Measurements from ENCODE around the gene LPGAT1.

LPGAT1 gene

GRCh38 chr1:211800925-211801607, 29.5 kb downstream of the LPGAT1 start:
- H3K9me3 ChIP-seq (ENCODE audit: control insufficient read depth, low read length): peaks cover 5% of the 10 kb centered on the region
- WGBS, 2 experiments (ENCODE audit: insufficient coverage in 2 of 2): 100% methylated on average over 1 of the region's 3 CpGs
- peaks cover 10% of the 10 kb centered on the region for H3K36me3 ChIP-seq (ENCODE audit: control insufficient read depth, insufficient read depth, low read length)
- no peak overlapping the region for H3K27ac ChIP-seq (ENCODE audit: low read depth, low read length, severe bottlenecking)
- no peak overlapping the region for H3K4me3 ChIP-seq (ENCODE audit: extremely low read depth, insufficient read depth, low read length, poor library complexity, severe bottlenecking)
- no peaks in the 10 kb centered on the region for H3K4me1 ChIP-seq (ENCODE audit: control insufficient read depth, insufficient read depth, low read length, poor library complexity, severe bottlenecking)

DNA sequence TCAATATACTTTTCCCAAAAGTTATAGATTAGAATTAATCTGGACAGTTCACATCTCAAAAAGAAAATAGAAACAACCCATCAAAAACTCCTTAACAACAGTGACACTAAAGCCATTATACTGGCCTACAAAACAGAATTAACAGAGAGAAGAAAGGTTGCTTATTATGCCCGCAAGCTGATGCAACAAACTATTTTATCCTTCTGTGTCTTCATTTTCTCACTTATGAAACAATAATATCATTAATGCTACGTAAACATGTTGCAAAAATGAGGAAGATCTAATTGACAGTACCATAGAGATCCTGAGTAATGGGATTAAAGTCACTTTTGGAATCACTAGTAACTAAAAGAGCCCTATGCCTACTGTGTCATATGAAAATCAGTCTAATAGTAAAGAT, 32.6 kb downstream of the LPGAT1 start:
- Histone ChIP-seq H3K9me3 (ENCODE audit: control insufficient read depth, low read length) (peaks cover 5% of the 10 kb centered on the region), H3K36me3 (ENCODE audit: control insufficient read depth, insufficient read depth, low read length) (peaks cover 7% of the 10 kb centered on the region), H3K4me1 (ENCODE audit: control insufficient read depth, insufficient read depth, low read length, poor library complexity, severe bottlenecking) (no peaks in the 10 kb centered on the region), H3K27ac (ENCODE audit: low read depth, low read length, severe bottlenecking) (no peak overlapping the region), H3K4me3 (ENCODE audit: extremely low read depth, insufficient read depth, low read length, poor library complexity, severe bottlenecking) (no peak overlapping the region)
- no CpG with 5 or more reads among the region's 2 CpGs for WGBS, 2 experiments (ENCODE audit: insufficient coverage in 2 of 2)

DNA sequence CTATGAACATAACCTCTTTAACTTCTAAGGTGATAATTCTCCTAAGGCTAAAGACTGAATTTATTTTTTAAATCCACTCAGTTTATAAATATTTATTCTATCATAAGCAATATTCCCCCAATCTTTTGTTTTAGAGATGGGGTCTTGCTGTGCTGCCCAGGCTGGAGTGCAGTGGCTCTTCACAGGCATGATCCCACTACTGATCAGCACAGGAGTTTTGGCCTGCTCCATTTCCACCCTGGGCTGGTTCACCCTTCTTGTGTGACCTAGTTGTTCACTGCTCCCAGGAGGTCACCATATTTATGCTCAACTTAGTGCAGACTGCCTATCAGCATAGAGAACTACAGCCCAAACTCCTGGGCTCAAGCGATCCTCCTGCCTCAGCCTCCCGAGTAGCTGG, 38.6 kb downstream of the LPGAT1 start:
- Histone ChIP-seq H3K27ac (ENCODE audit: low read depth, low read length, severe bottlenecking) (no peak overlapping the region), H3K4me1 (ENCODE audit: control insufficient read depth, insufficient read depth, low read length, poor library complexity, severe bottlenecking) (no peaks in the 10 kb centered on the region), H3K4me3 (ENCODE audit: extremely low read depth, insufficient read depth, low read length, poor library complexity, severe bottlenecking) (no peak overlapping the region), H3K9me3 (ENCODE audit: control insufficient read depth, low read length) (no peaks in the 10 kb centered on the region), H3K36me3 (ENCODE audit: control insufficient read depth, insufficient read depth, low read length) (peaks cover 12% of the 10 kb centered on the region)
- 100% methylated on average over 1 of the region's 2 CpGs; no CpG with 5 or more reads in 1 of the 2 experiments for WGBS, 2 experiments (ENCODE audit: insufficient coverage in 2 of 2)

DNA sequence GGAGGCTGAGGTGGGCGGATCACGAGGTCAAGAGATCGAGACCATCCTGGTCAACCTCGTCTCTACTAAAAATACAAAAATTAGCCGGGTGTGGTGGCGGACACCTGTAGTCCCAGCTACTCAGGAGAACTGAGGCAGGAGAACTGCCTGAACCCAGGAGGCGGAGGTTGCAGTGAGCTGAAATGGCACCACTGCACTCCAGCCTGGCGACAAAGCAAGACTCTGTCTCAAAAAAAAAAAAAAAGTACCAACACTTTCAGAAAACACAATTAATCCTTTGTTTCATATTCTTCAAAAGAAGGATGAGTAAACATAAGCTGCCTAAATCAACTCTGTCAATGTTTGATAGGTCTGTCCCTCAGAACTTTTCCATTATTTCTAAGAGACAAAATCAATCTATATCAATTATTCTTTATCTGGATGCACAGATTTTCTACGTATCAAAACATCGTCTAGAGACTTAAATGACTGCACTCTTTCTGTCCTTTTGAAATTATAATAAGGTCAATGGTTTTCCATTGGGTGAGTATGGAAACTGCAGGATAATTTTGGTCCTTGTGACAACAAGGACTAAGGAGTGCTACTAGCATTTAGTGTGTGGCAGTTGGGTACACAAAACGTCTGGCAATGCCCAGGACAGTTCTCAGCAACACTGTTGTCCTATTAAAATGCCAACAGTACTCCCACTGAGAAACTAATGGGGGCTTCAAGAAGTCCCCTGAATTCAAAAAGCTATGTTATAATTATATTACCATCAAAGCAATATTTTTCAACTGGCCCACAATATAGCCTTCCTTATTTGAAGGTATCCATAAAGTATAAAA, 40.7 kb downstream of the LPGAT1 start:
- WGBS, 2 experiments (ENCODE audit: insufficient coverage in 2 of 2): 79 to 84% methylated on average over 4 to 6 of the region's 11 CpGs
- Histone ChIP-seq H3K27ac (ENCODE audit: low read depth, low read length, severe bottlenecking) (no peak overlapping the region), H3K9me3 (ENCODE audit: control insufficient read depth, low read length) (no peaks in the 10 kb centered on the region), H3K4me3 (ENCODE audit: extremely low read depth, insufficient read depth, low read length, poor library complexity, severe bottlenecking) (no peak overlapping the region), H3K4me1 (ENCODE audit: control insufficient read depth, insufficient read depth, low read length, poor library complexity, severe bottlenecking) (no peaks in the 10 kb centered on the region), H3K36me3 (ENCODE audit: control insufficient read depth, insufficient read depth, low read length) (peaks cover 16% of the 10 kb centered on the region)

DNA sequence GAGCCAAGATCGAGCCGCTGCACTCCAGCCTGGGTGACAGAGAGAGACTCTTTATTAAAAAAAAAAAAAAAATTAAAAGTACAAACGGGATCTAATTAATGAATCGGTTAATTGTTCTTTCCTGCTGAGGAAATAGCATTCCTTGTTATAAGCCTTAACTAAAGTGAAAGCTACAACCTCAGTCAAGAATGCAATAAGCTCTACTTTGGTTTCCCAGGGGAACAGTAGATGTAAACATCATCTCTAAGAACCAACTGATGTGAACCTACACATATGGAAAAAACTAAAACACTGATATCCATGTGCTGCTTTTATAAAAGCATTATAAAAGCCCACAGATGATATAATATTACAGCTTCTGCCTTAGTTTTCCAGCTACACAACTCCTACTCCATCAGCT, 41.9 kb downstream of the LPGAT1 start:
- H3K9me3 ChIP-seq (ENCODE audit: control insufficient read depth, low read length): no peaks in the 10 kb centered on the region
- no peaks in the 10 kb centered on the region for H3K4me1 ChIP-seq (ENCODE audit: control insufficient read depth, insufficient read depth, low read length, poor library complexity, severe bottlenecking)
- H3K36me3 ChIP-seq (ENCODE audit: control insufficient read depth, insufficient read depth, low read length): peaks cover 16% of the 10 kb centered on the region
- no peak overlapping the region for H3K27ac ChIP-seq (ENCODE audit: low read depth, low read length, severe bottlenecking)
- 100% methylated on average over 1 of the region's 4 CpGs; no CpG with 5 or more reads in 1 of the 2 experiments for WGBS, 2 experiments (ENCODE audit: insufficient coverage in 2 of 2)
- no peak overlapping the region for H3K4me3 ChIP-seq (ENCODE audit: extremely low read depth, insufficient read depth, low read length, poor library complexity, severe bottlenecking)

DNA sequence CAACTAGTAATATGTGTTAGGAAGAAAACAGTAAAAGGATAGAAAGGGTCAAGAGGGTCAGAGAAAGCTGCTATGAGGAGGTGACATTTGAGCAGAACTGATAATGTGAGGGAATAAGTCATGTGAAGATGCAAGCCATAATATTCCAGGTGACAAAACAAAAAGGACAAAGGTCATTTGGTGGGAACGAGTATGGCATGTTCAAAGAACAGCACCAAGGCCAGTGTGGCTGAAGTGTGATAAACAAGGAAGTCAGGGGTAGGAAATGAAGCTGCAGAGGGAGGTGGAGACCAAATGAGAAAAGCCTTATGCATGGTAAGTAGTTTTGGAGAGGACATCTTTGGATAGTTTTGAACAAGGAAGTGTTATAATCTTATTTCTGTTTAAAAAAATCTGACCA, 46.7 kb downstream of the LPGAT1 start:
- no peak overlapping the region for H3K4me3 ChIP-seq (ENCODE audit: extremely low read depth, insufficient read depth, low read length, poor library complexity, severe bottlenecking)
- peaks cover 12% of the 10 kb centered on the region for H3K36me3 ChIP-seq (ENCODE audit: control insufficient read depth, insufficient read depth, low read length)
- WGBS, 2 experiments (ENCODE audit: insufficient coverage in 2 of 2): 73 to 90% methylated on average over 1 of the region's 1 CpG
- H3K4me1 ChIP-seq (ENCODE audit: control insufficient read depth, insufficient read depth, low read length, poor library complexity, severe bottlenecking): no peaks in the 10 kb centered on the region
- no peak overlapping the region for H3K27ac ChIP-seq (ENCODE audit: low read depth, low read length, severe bottlenecking)
- no peaks in the 10 kb centered on the region for H3K9me3 ChIP-seq (ENCODE audit: control insufficient read depth, low read length)

- Histone ChIP-seq H3K4me1 (ENCODE audit: control insufficient read depth, insufficient read depth, low read length, poor library complexity, severe bottlenecking) (no peaks in the 10 kb centered on the region), H3K9me3 (ENCODE audit: control insufficient read depth, low read length) (no peaks in the 10 kb centered on the region), H3K4me3 (ENCODE audit: extremely low read depth, insufficient read depth, low read length, poor library complexity, severe bottlenecking) (no peak overlapping the region), H3K36me3 (ENCODE audit: control insufficient read depth, insufficient read depth, low read length) (peaks cover 12% of the 10 kb centered on the region), H3K27ac (ENCODE audit: low read depth, low read length, severe bottlenecking) (no peak overlapping the region)
- 93 to 100% methylated on average over 2 to 3 of the region's 4 CpGs for WGBS, 2 experiments (ENCODE audit: insufficient coverage in 2 of 2)
Observed at GRCh38 chr1:211783266-211783665, 47.3 kb downstream of the LPGAT1 start.

DNA sequence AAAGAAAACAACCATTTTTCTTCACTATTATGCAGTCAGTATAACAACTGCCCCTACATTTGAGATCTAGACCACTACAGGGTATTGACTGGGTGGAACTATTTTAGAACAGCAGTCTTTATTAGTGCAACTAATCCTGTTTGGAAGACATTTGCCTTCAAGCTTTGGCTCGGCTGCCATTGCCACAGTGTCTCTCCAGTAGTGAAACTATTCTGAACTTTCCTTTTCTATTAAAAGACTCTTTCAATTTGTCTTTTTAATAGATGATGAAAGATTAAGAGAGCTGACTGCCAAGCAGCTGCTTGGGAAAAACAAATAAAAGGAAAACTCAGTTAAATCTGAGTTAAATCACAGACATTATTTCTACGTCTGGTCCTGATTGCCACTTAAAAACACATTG, 49.3 kb downstream of the LPGAT1 start:
- Histone ChIP-seq H3K36me3 (ENCODE audit: control insufficient read depth, insufficient read depth, low read length) (peaks cover 4% of the 10 kb centered on the region), H3K27ac (ENCODE audit: low read depth, low read length, severe bottlenecking) (no peak overlapping the region), H3K4me3 (ENCODE audit: extremely low read depth, insufficient read depth, low read length, poor library complexity, severe bottlenecking) (no peak overlapping the region), H3K4me1 (ENCODE audit: control insufficient read depth, insufficient read depth, low read length, poor library complexity, severe bottlenecking) (no peaks in the 10 kb centered on the region), H3K9me3 (ENCODE audit: control insufficient read depth, low read length) (no peaks in the 10 kb centered on the region)
- no CpG with 5 or more reads among the region's 2 CpGs for WGBS, 2 experiments (ENCODE audit: insufficient coverage in 2 of 2)

DNA sequence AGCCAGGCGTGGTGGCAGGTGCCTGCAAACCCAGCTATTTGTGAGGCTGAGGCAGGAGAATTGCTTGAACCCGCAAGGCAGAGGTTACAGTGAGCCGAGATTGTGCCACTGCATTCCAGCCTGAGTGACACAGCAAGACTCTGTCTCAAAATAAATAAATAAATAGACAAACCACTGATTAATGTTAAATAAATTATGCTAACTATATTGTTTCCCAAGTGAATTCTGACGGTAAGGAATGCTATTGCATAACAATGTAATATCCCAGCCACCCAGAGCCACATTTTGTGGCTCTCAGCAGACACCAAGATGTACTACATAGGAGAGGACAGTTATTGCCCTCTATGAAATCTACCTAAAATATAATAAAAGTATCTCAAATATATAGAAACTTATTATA, 55.4 kb downstream of the LPGAT1 start:
- no peak overlapping the region for H3K4me3 ChIP-seq (ENCODE audit: extremely low read depth, insufficient read depth, low read length, poor library complexity, severe bottlenecking)
- no peak overlapping the region for H3K27ac ChIP-seq (ENCODE audit: low read depth, low read length, severe bottlenecking)
- no peaks in the 10 kb centered on the region for H3K4me1 ChIP-seq (ENCODE audit: control insufficient read depth, insufficient read depth, low read length, poor library complexity, severe bottlenecking)
- no peaks in the 10 kb centered on the region for H3K36me3 ChIP-seq (ENCODE audit: control insufficient read depth, insufficient read depth, low read length)
- H3K9me3 ChIP-seq (ENCODE audit: control insufficient read depth, low read length): no peaks in the 10 kb centered on the region
- WGBS, 2 experiments (ENCODE audit: insufficient coverage in 2 of 2): 66 to 81% methylated on average over 2 to 3 of the region's 4 CpGs

GRCh38 chr1:211764701-211765100, 65.9 kb downstream of the LPGAT1 start:
- no peaks in the 10 kb centered on the region for H3K9me3 ChIP-seq (ENCODE audit: control insufficient read depth, low read length)
- 100% methylated on average over 1 of the region's 1 CpG for WGBS, 2 experiments (ENCODE audit: insufficient coverage in 2 of 2)
- H3K27ac ChIP-seq (ENCODE audit: low read depth, low read length, severe bottlenecking): no peak overlapping the region
- H3K36me3 ChIP-seq (ENCODE audit: control insufficient read depth, insufficient read depth, low read length): no peaks in the 10 kb centered on the region
- no peak overlapping the region for H3K4me3 ChIP-seq (ENCODE audit: extremely low read depth, insufficient read depth, low read length, poor library complexity, severe bottlenecking)
- H3K4me1 ChIP-seq (ENCODE audit: control insufficient read depth, insufficient read depth, low read length, poor library complexity, severe bottlenecking): no peaks in the 10 kb centered on the region

DNA sequence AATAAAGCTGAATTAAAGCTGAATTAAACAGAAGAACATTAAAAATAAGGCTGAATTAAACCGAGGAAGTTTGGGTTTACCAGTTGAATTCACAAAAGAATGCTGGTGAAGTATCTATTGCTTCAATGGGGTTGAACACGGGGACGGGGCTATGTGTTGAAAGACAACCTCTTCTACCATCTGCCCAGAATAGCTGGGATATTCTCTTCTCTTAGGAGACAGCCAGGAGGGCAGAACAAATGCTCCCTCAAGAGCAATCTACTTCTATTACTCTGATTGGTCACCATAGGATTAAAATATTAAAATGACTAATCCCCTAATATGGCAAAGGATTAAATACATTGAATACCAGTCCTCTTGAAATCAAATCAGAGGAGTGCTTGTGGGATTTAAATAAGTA, 68.4 kb downstream of the LPGAT1 start:
- Histone ChIP-seq H3K27ac (ENCODE audit: low read depth, low read length, severe bottlenecking) (no peak overlapping the region), H3K4me1 (ENCODE audit: control insufficient read depth, insufficient read depth, low read length, poor library complexity, severe bottlenecking) (no peaks in the 10 kb centered on the region), H3K4me3 (ENCODE audit: extremely low read depth, insufficient read depth, low read length, poor library complexity, severe bottlenecking) (no peak overlapping the region), H3K9me3 (ENCODE audit: control insufficient read depth, low read length) (peaks cover 6% of the 10 kb centered on the region), H3K36me3 (ENCODE audit: control insufficient read depth, insufficient read depth, low read length) (peaks cover 8% of the 10 kb centered on the region)
- no CpG with 5 or more reads among the region's 3 CpGs for WGBS, 2 experiments (ENCODE audit: insufficient coverage in 2 of 2)
